GM19467 (cell line): ENCODE data around the gene DOCK9.

ENCODE experiments used
- ATAC-seq: cut with Tn5 transposase; IDR thresholded peaks from one replicate; pipeline ENCODE4 v1.9.1; 2021; ENCODE audit warnings: mild to moderate bottlenecking, moderate library complexity; ENCODE audit not compliant: unreplicated experiment

DOCK9 gene

GRCh38 chr13:98998831-98999638 lies 21.2 kb upstream of the DOCK9 start:
- no peak for ATAC-seq

- no peak for ATAC-seq
Observed at GRCh38 chr13:98997738-98998641, 20.1 kb upstream of the DOCK9 start.

- ATAC-seq, result no peak
Observed at GRCh38 chr13:98997011-98997730, 19.3 kb upstream of the DOCK9 start.

- no peak for ATAC-seq
Observed at GRCh38 chr13:98996046-98996445, 18.2 kb upstream of the DOCK9 start.

GRCh38 chr13:98994896-98995295 lies 17.0 kb upstream of the DOCK9 start:
- no peak for ATAC-seq

- ATAC-seq, result no peak
Observed at GRCh38 chr13:98994080-98994479, 16.2 kb upstream of the DOCK9 start.

- ATAC-seq, result no peak
Observed at GRCh38 chr13:98992355-98992754, 14.5 kb upstream of the DOCK9 start.

- ATAC-seq, result no peak
Observed at GRCh38 chr13:98990701-98991100, 12.8 kb upstream of the DOCK9 start.

GRCh38 chr13:98989469-98990235 lies 11.8 kb upstream of the DOCK9 start:
- no peak for ATAC-seq

- no peak for ATAC-seq
Observed at GRCh38 chr13:98988780-98989179, 10.9 kb upstream of the DOCK9 start.

GRCh38 chr13:98988277-98988676 lies 10.4 kb upstream of the DOCK9 start:
- no peak for ATAC-seq

GRCh38 chr13:98987275-98987674 lies 9.4 kb upstream of the DOCK9 start:
- ATAC-seq, result no peak

GRCh38 chr13:98986226-98986846 lies 8.5 kb upstream of the DOCK9 start:
- no peak for ATAC-seq

GRCh38 chr13:98985591-98985990 lies 7.7 kb upstream of the DOCK9 start:
- ATAC-seq, result no peak

- ATAC-seq, result no peak
Observed at GRCh38 chr13:98984983-98985382, 7.1 kb upstream of the DOCK9 start.

- ATAC-seq, result no peak
Observed at GRCh38 chr13:98984118-98984517, 6.3 kb upstream of the DOCK9 start.

GRCh38 chr13:98983182-98983581 lies 5.3 kb upstream of the DOCK9 start:
- no peak for ATAC-seq

- no peak for ATAC-seq
Observed at GRCh38 chr13:98981369-98982080, 3.7 kb upstream of the DOCK9 start.

- no peak for ATAC-seq
Observed at GRCh38 chr13:98979012-98979660, 1.3 kb upstream of the DOCK9 start.
